Astrocyte (in vitro differentiated cells and primary cell): ENCODE results near the gene MAP2.

Experiments
- CTCF ChIP-seq: IDR thresholded peaks from 2 replicates; pipeline ENCODE4 v1.5.1; 2011; ENCODE audit warnings: low read depth, mild to moderate bottlenecking, inconsistent platforms, low read length, moderate library complexity; ENCODE audit not compliant: insufficient read depth
- EZH2 ChIP-seq: IDR thresholded peaks from 2 replicates; pipeline ENCODE4 v1.6.1; 2012; ENCODE audit warnings: mild to moderate bottlenecking, low read length, inconsistent platforms; ENCODE audit not compliant: insufficient read depth

GRCh38 chr2:209416913-209417312 lies 6.9 kb upstream of the MAP2 start:
- no peak for TF ChIP-seq CTCF
- TF ChIP-seq EZH2, result no peak
